IMR-90 (cell line): ENCODE measurements around the gene C21orf91. TPM values are rescaled to one million over a fixed set of nuclear protein-coding genes. Genes with fewer than 3 reads are reported as not detected.

ENCODE experiments used
- ATAC-seq: fragments of 200-7000 bp; cut with Tn5 transposase; 2 replicates; pipeline ENCODE4 v1.9.1; 2020; ENCODE audit warnings: low read depth, mild to moderate bottlenecking, moderate library complexity
- BruUV-seq: library from RNA; stranded (reverse); fragments of 400-500 nt; replicated peaks from 2 replicates; lab custom pipeline; 2021; lab: Mats Ljungman, UMichigan
- CTCF ChIA-PET: fragments of 300-600 bp; formaldehyde crosslinking; extraction: SDS; loops from one replicate; lab custom pipeline; 2021; ENCODE audit warnings: antibody characterized with exemption; lab: Yijun Ruan, JAX
- POLR2A ChIA-PET: fragments of 300-600 bp; sonication (Branson Sonifier 250); formaldehyde crosslinking; loops from one replicate; lab custom pipeline; 2022; ENCODE audit warnings: antibody characterized with exemption; ENCODE audit not compliant: unreplicated experiment; lab: Charles Lee
- DNase-seq: peaks from one replicate; pipeline ENCODE4 v3.0.0; 2013
- H2AFZ ChIP-seq: replicated peaks from 2 replicates; pipeline ENCODE3; 2013; ENCODE audit warnings: low read length, mild to moderate bottlenecking; ENCODE audit not compliant: poor library complexity
- H2AK5ac ChIP-seq: 2 replicates; pipeline ENCODE4 v1.6.1; 2013; ENCODE audit warnings: low read depth, low read length, inconsistent platforms
- H2AK9ac ChIP-seq: replicated peaks from 2 replicates; pipeline ENCODE3; 2013; ENCODE audit warnings: mild to moderate bottlenecking, low read depth, low read length, moderate library complexity; ENCODE audit not compliant: poor library complexity
- H2BK120ac ChIP-seq: 2 replicates; pipeline ENCODE4 v1.6.1; 2013; ENCODE audit warnings: low read depth, low read length, inconsistent platforms
- H2BK15ac ChIP-seq: 3 replicates; pipeline ENCODE4 v1.6.1; 2013; ENCODE audit warnings: low read depth, low read length, inconsistent platforms
- H2BK20ac ChIP-seq: 2 replicates; pipeline ENCODE4 v1.6.1; 2013; ENCODE audit warnings: low read depth, mild to moderate bottlenecking, inconsistent platforms, low read length, moderate library complexity
- H2BK5ac ChIP-seq: 2 replicates; pipeline ENCODE4 v1.6.1; 2013; ENCODE audit warnings: mild to moderate bottlenecking, low read depth, low read length, inconsistent platforms; ENCODE audit not compliant: poor library complexity, severe bottlenecking
- H3K14ac ChIP-seq: replicated peaks from 2 replicates; pipeline ENCODE4 v1.6.1; 2013; ENCODE audit warnings: low read depth, low read length, inconsistent platforms
- H3K18ac ChIP-seq: 2 replicates; pipeline ENCODE4 v1.6.1; 2013; ENCODE audit warnings: low read depth, low read length, control low read depth
- H3K23ac ChIP-seq: 2 replicates; pipeline ENCODE4 v1.6.1; 2013; ENCODE audit warnings: low read depth, low read length, inconsistent platforms
- H3K27ac ChIP-seq: 2 replicates; pipeline ENCODE4 v1.5.1; 2013; ENCODE audit warnings: mild to moderate bottlenecking, control low read depth, low read length; ENCODE audit not compliant: insufficient read depth
- H3K27me3 ChIP-seq: 2 replicates; pipeline ENCODE4 v1.6.1; 2013; ENCODE audit warnings: low read length; ENCODE audit not compliant: control insufficient read depth, insufficient read depth
- H3K36me3 ChIP-seq: 2 replicates; pipeline ENCODE4 v1.6.1; 2013; ENCODE audit warnings: low read length, mixed read lengths; ENCODE audit not compliant: control insufficient read depth, insufficient read depth
- H3K4ac ChIP-seq: 2 replicates; pipeline ENCODE4 v1.6.1; 2013; ENCODE audit warnings: low read depth, low read length, inconsistent platforms
- H3K4me1 ChIP-seq: 2 replicates; pipeline ENCODE4 v1.6.1; 2013; ENCODE audit warnings: low read length, mixed read lengths; ENCODE audit not compliant: control insufficient read depth, insufficient read depth
- H3K4me2 ChIP-seq: 2 replicates; pipeline ENCODE4 v1.6.1; 2013; ENCODE audit warnings: low read depth, mild to moderate bottlenecking, control low read depth, low read length, moderate library complexity
- H3K4me3 ChIP-seq: 2 replicates; pipeline ENCODE4 v1.5.1; 2013; ENCODE audit warnings: low read depth, mild to moderate bottlenecking, control low read depth, low read length, moderate library complexity; ENCODE audit not compliant: insufficient read depth
- H3K56ac ChIP-seq: 2 replicates; pipeline ENCODE4 v1.6.1; 2013; ENCODE audit warnings: low read length, inconsistent platforms; ENCODE audit not compliant: insufficient read depth; ENCODE audit errors: extremely low read depth
- H3K79me1 ChIP-seq, 2 experiments: 2 replicates each; pipeline ENCODE4 v1.6.1; 2013; ENCODE audit warnings: low read length in 2 of 2, inconsistent platforms in 1 of 2, low read depth in 1 of 2
- H3K9ac ChIP-seq: 2 replicates; pipeline ENCODE4 v1.6.1; 2013; ENCODE audit warnings: low read depth, low read length, control low read depth
- H3K9me1 ChIP-seq: 2 replicates; pipeline ENCODE4 v1.6.1; 2013; ENCODE audit warnings: low read length, inconsistent platforms; ENCODE audit not compliant: insufficient read depth
- H3K9me3 ChIP-seq: 2 replicates; pipeline ENCODE4 v1.6.1; 2013; ENCODE audit warnings: low read length; ENCODE audit not compliant: control insufficient read depth, insufficient read depth
- H4K20me1 ChIP-seq: 2 replicates; pipeline ENCODE4 v1.6.1; 2013; ENCODE audit warnings: low read length, inconsistent platforms; ENCODE audit not compliant: insufficient read depth
- H4K5ac ChIP-seq: 2 replicates; pipeline ENCODE4 v1.6.1; 2013; ENCODE audit warnings: mild to moderate bottlenecking, low read depth, low read length, control low read depth
- H4K8ac ChIP-seq, 2 experiments: 2 replicates each; pipeline ENCODE4 v1.6.1; 2013; ENCODE audit warnings: low read depth in 2 of 2, low read length in 2 of 2, control low read depth in 1 of 2, inconsistent platforms in 1 of 2
- H4K91ac ChIP-seq: 2 replicates; pipeline ENCODE4 v1.6.1; 2013; ENCODE audit warnings: low read depth, low read length, inconsistent platforms; ENCODE audit not compliant: insufficient read depth
- CEBPB ChIP-seq: IDR thresholded peaks from 2 replicates; pipeline ENCODE4 v1.6.1; 2012; ENCODE audit warnings: low read depth, low read length, improper control_type of control experiment
- MXI1 ChIP-seq: IDR thresholded peaks from 2 replicates; pipeline ENCODE4 v1.6.1; 2012; ENCODE audit warnings: low read depth, mild to moderate bottlenecking, low read length, moderate library complexity, borderline replicate concordance
- SMC3 ChIP-seq: fragments of 150-350 bp; IDR thresholded peaks from 2 replicates; pipeline ENCODE4 v1.6.1; 2016; ENCODE audit warnings: low read depth, mild to moderate bottlenecking, antibody characterized with exemption, low read length, moderate library complexity
- USF2 ChIP-seq: fragments of 150-350 bp; IDR thresholded peaks from 2 replicates; pipeline ENCODE4 v1.6.1; 2017; ENCODE audit warnings: mild to moderate bottlenecking, antibody characterized with exemption, low read length, low read depth
- WGBS, 2 experiments: methylation state at CpG; one replicate each; pipeline versions ENCODE4 v1.1.5 to v1.1.7; 2013; ENCODE audit warnings: missing lambda C conversion rate in 2 of 2; ENCODE audit not compliant: insufficient read length in 1 of 2; ENCODE audit errors: extremely low coverage in 2 of 2; 5-methylcytosine and 5-hydroxymethylcytosine counted together
- dilution Hi-C: fragments of 300-500 bp; cut with HindIII; formaldehyde crosslinking; loops from one replicate; pipeline ENCODE4 v1.14.3; 2018; ENCODE audit warnings: low sequenced_read_pairs; ENCODE audit not compliant: unreplicated experiment
- in situ Hi-C: fragments of 300-500 bp; cut with MboI; formaldehyde crosslinking; loops from 3 replicates; pipeline ENCODE4 v1.14.3; 2019; ENCODE audit warnings: low sequenced_read_pairs, inconsistent platforms, mixed read lengths
- intact Hi-C: fragments of 100-400 bp; cut with micrococcal nuclease; formaldehyde crosslinking; loops from 2 replicates; pipeline ENCODE4 v1.10.0; 2022
- polyA plus RNA-seq, 3 experiments: library from polyadenylated mRNA; depleted of rRNA; stranded (reverse); fragments of >200 nt; gene quantifications; 2 replicates each; pipeline ENCODE4 v1.2.3, GENCODE V29; 2012; ENCODE audit warnings: low replicate concordance in 1 of 3
- total RNA-seq: library from RNA; depleted of rRNA; stranded (reverse); fragments of >200 nt; gene quantifications from 2 replicates; pipeline ENCODE4 v1.2.3, GENCODE V29; 2012

The C21orf91 gene
- total and polyA plus RNA-seq, 2 of the 4 experiments (the other 2 are of a cell fraction): 3.7 to 9.3 TPM

DNA sequence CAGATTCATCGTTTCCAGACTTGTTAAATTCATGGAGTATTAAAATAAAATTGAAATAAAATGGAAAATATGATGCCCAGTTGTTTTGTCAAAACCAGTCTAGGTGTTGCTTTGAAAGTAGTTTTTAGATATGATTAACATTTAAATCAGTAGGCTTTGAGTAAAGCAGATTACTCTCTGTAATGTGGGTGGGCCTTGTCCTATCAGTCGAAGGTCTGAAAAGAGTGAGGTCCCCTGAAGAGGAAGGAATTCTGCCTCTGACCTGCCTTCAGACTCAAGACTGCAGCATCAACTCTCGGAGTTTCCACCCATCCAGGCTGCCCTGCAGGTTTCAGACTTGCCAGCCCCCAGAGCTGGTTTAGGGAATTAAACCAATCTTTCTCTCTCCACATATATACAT is 36.2 kb downstream of the C21orf91 start:
- dilution Hi-C loops: no loop called here
- Histone ChIP-seq H4K5ac (no peak overlapping the region), H2BK20ac (no peak overlapping the region), H3K4me3 (no peak overlapping the region), H3K9me3 (peaks cover 2% of the 10 kb centered on the region; the same call in 1 of the 2 replicates), H2BK15ac (no peak overlapping the region), H2AK5ac (no peak overlapping the region), H3K4ac (no peak overlapping the region), H3K23ac (no peak overlapping the region), H3K14ac (no peak overlapping the region), H2AFZ (no peak overlapping the region), H3K9me1 (no peaks in the 10 kb centered on the region), H2AK9ac (no peak overlapping the region), H4K91ac (no peak overlapping the region), H3K27ac (no peak overlapping the region), H3K36me3 (peaks cover 13% of the 10 kb centered on the region), H4K20me1 (no peaks in the 10 kb centered on the region), H3K4me1 (no peaks in the 10 kb centered on the region), H3K9ac (no peak overlapping the region), H3K18ac (no peak overlapping the region), H3K56ac (no peak overlapping the region), H3K4me2 (no peak overlapping the region), H3K27me3 (no peaks in the 10 kb centered on the region), H4K8ac (no peak overlapping the region), H2BK120ac (no peak overlapping the region), H3K79me1 (no peaks in the 10 kb centered on the region), H2BK5ac (no peak overlapping the region)
- BruUV-seq: no TSS peak
- TF ChIP-seq SMC3 (no peak), MXI1 (no peak), CEBPB (no peak), USF2 (no peak)
- ChIA-PET CTCF (no interaction called here), POLR2A (interaction anchor here (1.1 kb wide), 1 partner anchor 35 kb away, joined by 3 read pairs; no protein-coding TSS in a partner anchor)
- no peak for ATAC-seq
- no peak for DNase-seq
- in situ Hi-C loops: no loop called here
- intact Hi-C loops: no loop called here
- 100% methylated on average over 1 of the region's 3 CpGs; no CpG with 5 or more reads in 1 of the 2 experiments for WGBS, 2 experiments
